Measurements from ENCODE around the gene FRAS1. TPM values are rescaled to one million over a fixed set of nuclear protein-coding genes. Genes with fewer than 3 reads are reported as not detected.

FRAS1 gene
- total RNA-seq, 4 donors from 2014 or later = 3.2 to 4.1 (median 3.4) TPM

DNA sequence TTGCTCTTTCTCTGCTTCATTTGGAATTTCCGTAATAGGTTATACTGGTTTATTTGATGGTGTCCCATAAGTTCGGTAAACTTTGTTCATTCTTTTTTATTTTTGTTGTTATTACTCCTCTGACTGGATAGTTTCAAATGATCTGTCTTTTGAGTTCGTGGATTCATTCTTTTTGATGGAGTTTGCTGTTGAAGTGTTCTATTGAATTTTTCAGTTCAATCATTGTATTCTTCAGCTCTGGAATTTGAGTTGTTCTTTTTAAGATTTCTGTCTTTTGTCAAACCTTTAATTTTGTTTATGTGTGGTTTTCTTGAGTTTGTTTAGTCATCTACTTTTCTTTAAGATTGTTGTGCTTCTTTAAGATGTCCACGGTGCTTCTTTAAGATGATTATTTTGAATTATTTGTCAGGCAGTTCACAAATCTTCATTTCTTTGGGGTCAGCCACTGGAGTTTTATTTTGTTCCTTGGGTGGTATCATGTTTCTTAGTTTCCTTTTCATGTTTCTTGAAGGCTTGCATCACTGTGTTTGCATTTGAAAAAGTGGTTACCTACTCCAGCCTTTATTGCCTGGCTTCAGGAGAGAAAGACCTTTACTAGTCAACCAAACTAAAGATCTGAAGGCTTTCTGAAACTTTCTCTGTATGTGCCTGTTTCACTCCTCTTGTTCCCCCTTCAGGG, 339.6 kb downstream of the FRAS1 start:
- H3K27me3 ChIP-seq = no peaks in the 10 kb centered on the region
- no peak overlapping the region for H3K27ac ChIP-seq
- no peaks in the 10 kb centered on the region for H3K36me3 ChIP-seq
- H3K9me3 ChIP-seq = peaks cover 0 to 3% (median 0%) of the 10 kb centered on the region in 4 donors
- no peak for DNase-seq
- H3K4me3 ChIP-seq = no peak overlapping the region
- no peaks in the 10 kb centered on the region for H3K4me1 ChIP-seq
- TF ChIP-seq, protein P1, sequence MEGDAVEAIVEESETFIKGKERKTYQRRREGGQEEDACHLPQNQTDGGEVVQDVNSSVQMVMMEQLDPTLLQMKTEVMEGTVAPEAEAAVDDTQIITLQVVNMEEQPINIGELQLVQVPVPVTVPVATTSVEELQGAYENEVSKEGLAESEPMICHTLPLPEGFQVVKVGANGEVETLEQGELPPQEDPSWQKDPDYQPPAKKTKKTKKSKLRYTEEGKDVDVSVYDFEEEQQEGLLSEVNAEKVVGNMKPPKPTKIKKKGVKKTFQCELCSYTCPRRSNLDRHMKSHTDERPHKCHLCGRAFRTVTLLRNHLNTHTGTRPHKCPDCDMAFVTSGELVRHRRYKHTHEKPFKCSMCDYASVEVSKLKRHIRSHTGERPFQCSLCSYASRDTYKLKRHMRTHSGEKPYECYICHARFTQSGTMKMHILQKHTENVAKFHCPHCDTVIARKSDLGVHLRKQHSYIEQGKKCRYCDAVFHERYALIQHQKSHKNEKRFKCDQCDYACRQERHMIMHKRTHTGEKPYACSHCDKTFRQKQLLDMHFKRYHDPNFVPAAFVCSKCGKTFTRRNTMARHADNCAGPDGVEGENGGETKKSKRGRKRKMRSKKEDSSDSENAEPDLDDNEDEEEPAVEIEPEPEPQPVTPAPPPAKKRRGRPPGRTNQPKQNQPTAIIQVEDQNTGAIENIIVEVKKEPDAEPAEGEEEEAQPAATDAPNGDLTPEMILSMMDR (IDR thresholded peaks at IDR 0.05) = no peak
- no peak for TF ChIP-seq POLR2A (IDR thresholded peaks at IDR 0.05)

DNA sequence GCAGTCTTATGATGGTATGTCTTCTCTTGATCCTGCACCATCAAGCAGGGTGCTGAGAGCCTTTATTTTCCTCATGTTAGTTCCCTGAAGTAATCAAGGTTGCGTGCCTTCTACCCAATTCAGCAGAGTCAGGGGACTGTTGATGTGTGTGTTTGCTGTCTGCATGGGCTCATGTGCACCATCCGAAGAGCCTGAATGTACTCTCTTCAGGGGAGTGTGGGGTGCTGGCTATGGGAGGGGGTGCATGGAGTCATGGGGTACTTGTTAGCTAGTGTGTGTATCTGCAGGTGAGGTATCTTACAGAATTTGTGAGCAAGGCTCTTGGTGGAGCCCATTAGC, 340.1 kb downstream of the FRAS1 start:
- Histone ChIP-seq H3K27me3 (no peaks in the 10 kb centered on the region), H3K27ac (no peak overlapping the region), H3K4me3 (no peak overlapping the region), H3K36me3 (no peaks in the 10 kb centered on the region), H3K4me1 (no peaks in the 10 kb centered on the region), H3K9me3 (peaks cover 0 to 3% (median 0%) of the 10 kb centered on the region in 4 donors)
- no peak for TF ChIP-seq POLR2A (IDR thresholded peaks at IDR 0.05)
- TF ChIP-seq, protein P1 (IDR thresholded peaks at IDR 0.05) = no peak
- DNase-seq = no peak

DNA sequence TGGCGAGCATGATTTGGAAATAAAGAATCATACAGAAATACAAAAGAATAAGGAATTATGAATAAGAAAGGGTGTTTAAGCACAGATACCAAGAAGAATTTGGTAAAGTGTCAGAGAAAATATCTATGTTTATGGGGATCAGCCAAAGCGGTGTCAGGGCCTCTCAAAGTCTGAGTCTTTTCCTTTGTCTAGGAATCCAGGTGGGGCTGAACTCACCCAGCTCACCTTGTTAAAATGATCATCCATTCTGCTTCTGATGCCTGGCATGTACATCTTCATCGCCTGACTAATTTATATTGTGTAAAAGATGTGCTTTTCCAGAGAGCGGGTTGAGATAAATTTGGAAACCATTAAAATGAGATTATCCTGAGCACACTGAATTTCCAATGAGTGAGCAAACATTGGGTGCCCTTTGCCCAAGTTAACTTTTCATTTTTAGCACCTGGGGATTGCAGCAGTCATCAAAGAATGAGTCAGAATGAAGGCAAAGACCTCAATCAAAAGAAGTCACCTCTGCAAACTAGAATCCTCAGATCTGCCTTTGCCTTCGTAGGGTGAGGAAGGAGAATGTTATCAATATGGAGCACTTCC, 352.6 kb downstream of the FRAS1 start:
- Histone ChIP-seq H3K27me3 (no peaks in the 10 kb centered on the region), H3K27ac (no peak overlapping the region), H3K4me3 (no peak overlapping the region), H3K4me1 (no peaks in the 10 kb centered on the region), H3K9me3 (no peaks in the 10 kb centered on the region), H3K36me3 (no peaks in the 10 kb centered on the region)
- TF ChIP-seq, protein P1 (IDR thresholded peaks at IDR 0.05) = no peak
- TF ChIP-seq POLR2A (IDR thresholded peaks at IDR 0.05) = no peak
- DNase-seq = no peak

DNA sequence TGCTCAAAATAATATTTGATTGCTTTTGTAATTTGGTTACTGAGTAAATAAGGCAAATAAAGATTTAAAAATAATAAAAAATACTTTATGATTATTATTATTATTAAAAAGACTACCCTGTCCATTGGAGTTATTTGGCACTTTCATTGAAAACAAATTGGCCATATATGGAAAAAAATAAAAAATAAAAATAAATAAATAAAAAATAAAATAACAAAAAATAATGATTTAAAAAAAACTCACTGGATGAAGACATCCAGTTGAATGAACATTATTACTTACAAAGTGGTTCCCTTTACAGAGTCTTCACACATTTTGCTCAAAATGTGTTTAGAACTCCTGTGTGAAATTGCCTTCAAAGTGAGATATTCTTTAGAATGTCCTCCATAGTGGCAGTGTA, 353.1 kb downstream of the FRAS1 start:
- H3K9me3 ChIP-seq = no peaks in the 10 kb centered on the region
- H3K4me1 ChIP-seq = no peaks in the 10 kb centered on the region
- H3K27ac ChIP-seq = no peak overlapping the region
- no peaks in the 10 kb centered on the region for H3K36me3 ChIP-seq
- TF ChIP-seq POLR2A (IDR thresholded peaks at IDR 0.05) = no peak
- TF ChIP-seq, protein P1 (IDR thresholded peaks at IDR 0.05) = no peak
- H3K27me3 ChIP-seq = no peaks in the 10 kb centered on the region
- no peak for DNase-seq
- H3K4me3 ChIP-seq = no peak overlapping the region

DNA sequence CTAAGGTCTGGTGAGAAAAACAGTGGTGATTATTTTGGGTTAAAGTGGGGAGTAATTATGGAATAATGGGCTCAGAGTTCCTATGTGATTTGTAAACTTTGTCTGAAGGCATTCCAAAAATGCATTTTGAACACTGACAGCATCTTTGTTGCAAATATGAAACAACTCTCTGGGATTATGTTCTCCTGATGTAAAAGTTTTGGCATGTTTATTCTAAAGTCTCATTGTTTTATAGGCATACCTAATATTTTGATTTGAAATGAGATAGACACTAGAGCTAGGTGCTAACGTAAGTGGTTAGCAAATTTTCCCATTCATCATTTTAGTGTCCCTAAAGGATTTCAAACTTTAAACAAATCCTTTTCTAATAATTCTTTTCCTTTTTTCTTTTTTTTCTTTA, 353.6 kb downstream of the FRAS1 start:
- Histone ChIP-seq H3K4me1 (no peaks in the 10 kb centered on the region), H3K4me3 (no peak overlapping the region), H3K27me3 (no peaks in the 10 kb centered on the region), H3K27ac (no peak overlapping the region), H3K9me3 (no peaks in the 10 kb centered on the region), H3K36me3 (no peaks in the 10 kb centered on the region)
- no peak for DNase-seq
- TF ChIP-seq, protein P1 (IDR thresholded peaks at IDR 0.05) = no peak
- no peak for TF ChIP-seq POLR2A (IDR thresholded peaks at IDR 0.05)

Data from Peyer's patch (tissue), 4 donors.